Vagina (tissue), 2 donors: ENCODE results near the gene PRKAG2. TPM values are rescaled to one million over a fixed set of nuclear protein-coding genes. Genes with fewer than 3 reads are reported as not detected.

Source experiments
- DNase-seq, 2 donors: peaks; one replicate each; pipeline ENCODE4 v3.0.0-alpha.2; 2017; ENCODE audit errors: extremely low spot score in 2 of 2
- H3K27ac ChIP-seq: fragments of 200-600 bp; sonication (generic); one replicate; pipeline ENCODE4 v1.5.1; 2019
- H3K27me3 ChIP-seq: fragments of 200-600 bp; sonication (generic); one replicate; pipeline ENCODE4 v1.5.1; 2019
- H3K36me3 ChIP-seq, 2 donors: fragments of 200-600 bp; sonication (generic); one replicate each; pipeline ENCODE4 v1.5.1; 2017 to 2019
- H3K4me1 ChIP-seq: fragments of 200-600 bp; sonication (generic); one replicate; pipeline ENCODE4 v1.5.1; 2019
- H3K4me3 ChIP-seq, 2 donors: fragments of 200-600 bp; sonication (generic); 1 replicate in 1 of 2; 2 replicates in 1 of 2; pipeline ENCODE4 v1.5.1; 2016 to 2019
- H3K9me3 ChIP-seq: fragments of 200-600 bp; sonication (generic); one replicate; pipeline ENCODE4 v1.5.1; 2019
- POLR2A ChIP-seq, 2 donors: fragments of 450-650 bp; IDR thresholded peaks; one replicate each; pipeline ENCODE4 v1.6.1; 2017; ENCODE audit warnings: antibody characterized with exemption in 2 of 2, mild to moderate bottlenecking in 2 of 2, moderate library complexity in 2 of 2
- POLR2AphosphoS5 ChIP-seq, 2 donors: sonication (generic); formaldehyde crosslinking; IDR thresholded peaks; one replicate each; pipeline ENCODE4 v1.9.0; 2017; ENCODE audit warnings: antibody characterized with exemption in 2 of 2, mild to moderate bottlenecking in 2 of 2, low read depth in 1 of 2; ENCODE audit not compliant: insufficient read depth in 1 of 2
- intact Hi-C: fragments of 100-400 bp; cut with DNase I; formaldehyde crosslinking; loops from one replicate; pipeline ENCODE4 v1.15.1; 2023
- total RNA-seq: library from RNA; depleted of rRNA; stranded (reverse); fragments of >200 nt; gene quantifications from one replicate; pipeline ENCODE4 v1.2.3, GENCODE V29; 2016
- TF ChIP-seq, protein P1 (sequence below), 3 experiments: fragments of 450-650 bp in 2 of 3; fragments of 200-600 bp in 1 of 3; sonication (generic) in 1 of 3; IDR thresholded peaks; one replicate each; pipeline ENCODE4 v1.5.1; 2017 to 2019; ENCODE audit warnings: antibody characterized with exemption in 3 of 3, mild to moderate bottlenecking in 2 of 3, moderate library complexity in 2 of 3

PRKAG2 gene
- total RNA-seq, 1 donor from 2014 or later = 25.0 TPM

DNA sequence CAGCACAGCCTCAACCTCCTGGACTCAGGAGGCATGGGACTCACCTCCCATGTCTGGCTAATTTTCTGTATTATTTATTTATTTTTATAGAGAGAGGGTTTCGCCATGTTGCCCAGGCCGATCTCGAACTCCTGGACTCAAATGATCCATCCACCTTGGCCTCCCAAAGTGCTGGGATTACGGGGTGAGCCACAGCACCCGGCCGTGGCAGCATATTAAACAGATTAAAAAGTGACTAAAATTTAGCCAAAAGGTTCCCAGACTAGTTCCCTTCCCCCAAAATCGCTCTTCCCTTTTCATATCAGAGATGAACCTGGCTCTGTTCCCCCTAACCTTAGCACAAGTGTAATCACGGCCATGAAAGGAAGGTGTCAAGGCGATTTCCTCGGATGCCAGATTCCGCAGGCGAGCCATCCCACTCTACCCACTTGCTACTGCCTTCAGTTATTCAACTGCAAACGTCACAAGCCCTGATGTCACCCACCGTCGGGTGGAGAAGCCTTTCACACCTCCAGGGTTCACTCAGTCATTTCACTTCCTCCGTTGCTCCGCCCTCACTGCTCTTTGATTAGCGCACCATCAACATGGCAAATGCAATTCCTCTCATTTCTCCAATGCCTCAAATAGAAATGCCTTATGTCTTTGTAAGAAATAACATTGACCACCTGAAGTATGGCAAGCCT lies 252.5 kb downstream of the PRKAG2 start:
- H3K4me1 ChIP-seq = peaks cover 28% of the 10 kb centered on the region
- no peaks in the 10 kb centered on the region for H3K9me3 ChIP-seq
- H3K27me3 ChIP-seq = no peaks in the 10 kb centered on the region
- no peak overlapping the region for H3K4me3 ChIP-seq
- H3K36me3 ChIP-seq = no peaks in the 10 kb centered on the region
- intact Hi-C loops = loop anchor here (10.0 kb wide), 1 partner anchor 160 kb away; no protein-coding TSS in a partner anchor
- TF ChIP-seq, protein P1, sequence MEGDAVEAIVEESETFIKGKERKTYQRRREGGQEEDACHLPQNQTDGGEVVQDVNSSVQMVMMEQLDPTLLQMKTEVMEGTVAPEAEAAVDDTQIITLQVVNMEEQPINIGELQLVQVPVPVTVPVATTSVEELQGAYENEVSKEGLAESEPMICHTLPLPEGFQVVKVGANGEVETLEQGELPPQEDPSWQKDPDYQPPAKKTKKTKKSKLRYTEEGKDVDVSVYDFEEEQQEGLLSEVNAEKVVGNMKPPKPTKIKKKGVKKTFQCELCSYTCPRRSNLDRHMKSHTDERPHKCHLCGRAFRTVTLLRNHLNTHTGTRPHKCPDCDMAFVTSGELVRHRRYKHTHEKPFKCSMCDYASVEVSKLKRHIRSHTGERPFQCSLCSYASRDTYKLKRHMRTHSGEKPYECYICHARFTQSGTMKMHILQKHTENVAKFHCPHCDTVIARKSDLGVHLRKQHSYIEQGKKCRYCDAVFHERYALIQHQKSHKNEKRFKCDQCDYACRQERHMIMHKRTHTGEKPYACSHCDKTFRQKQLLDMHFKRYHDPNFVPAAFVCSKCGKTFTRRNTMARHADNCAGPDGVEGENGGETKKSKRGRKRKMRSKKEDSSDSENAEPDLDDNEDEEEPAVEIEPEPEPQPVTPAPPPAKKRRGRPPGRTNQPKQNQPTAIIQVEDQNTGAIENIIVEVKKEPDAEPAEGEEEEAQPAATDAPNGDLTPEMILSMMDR (IDR thresholded peaks at IDR 0.05) = no peak
- TF ChIP-seq POLR2AphosphoS5 (IDR thresholded peaks at IDR 0.05; ENCODE audit: insufficient read depth in 1 of 2, low read depth in 1 of 2) (no peak), POLR2A (IDR thresholded peaks at IDR 0.05) (no peak)
- H3K27ac ChIP-seq = no peak overlapping the region
- DNase-seq = no peak

DNA sequence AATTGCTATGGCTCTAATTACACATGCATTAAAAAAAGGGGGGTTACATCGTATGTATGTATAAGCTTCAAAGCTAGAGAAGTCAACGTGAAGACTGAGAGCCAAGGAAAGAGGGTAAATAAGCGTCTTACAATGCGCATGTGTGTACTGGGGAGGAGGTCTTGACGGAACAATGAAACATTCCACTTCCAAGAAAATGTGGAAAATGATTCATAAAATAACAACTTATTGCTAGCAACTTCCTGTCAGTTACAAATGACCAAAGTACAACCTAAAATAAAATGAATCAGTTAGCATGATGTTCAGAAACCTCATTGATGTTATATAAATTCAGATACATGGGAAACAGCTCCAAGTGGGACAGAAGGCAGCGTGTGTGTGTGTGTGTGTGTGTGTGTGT lies 253.1 kb downstream of the PRKAG2 start:
- no peak overlapping the region for H3K27ac ChIP-seq
- no peak overlapping the region for H3K4me3 ChIP-seq
- H3K9me3 ChIP-seq = no peaks in the 10 kb centered on the region
- H3K4me1 ChIP-seq = peaks cover 22% of the 10 kb centered on the region
- intact Hi-C loops = loop anchor here (10.0 kb wide), 1 partner anchor 159 kb away; no protein-coding TSS in a partner anchor
- H3K27me3 ChIP-seq = no peaks in the 10 kb centered on the region
- TF ChIP-seq POLR2A (IDR thresholded peaks at IDR 0.05) = no peak
- TF ChIP-seq, protein P1 (IDR thresholded peaks at IDR 0.05) = no peak
- TF ChIP-seq POLR2AphosphoS5 (IDR thresholded peaks at IDR 0.05; ENCODE audit: insufficient read depth in 1 of 2, low read depth in 1 of 2) = no peak
- DNase-seq = no peak
- no peaks in the 10 kb centered on the region for H3K36me3 ChIP-seq

DNA sequence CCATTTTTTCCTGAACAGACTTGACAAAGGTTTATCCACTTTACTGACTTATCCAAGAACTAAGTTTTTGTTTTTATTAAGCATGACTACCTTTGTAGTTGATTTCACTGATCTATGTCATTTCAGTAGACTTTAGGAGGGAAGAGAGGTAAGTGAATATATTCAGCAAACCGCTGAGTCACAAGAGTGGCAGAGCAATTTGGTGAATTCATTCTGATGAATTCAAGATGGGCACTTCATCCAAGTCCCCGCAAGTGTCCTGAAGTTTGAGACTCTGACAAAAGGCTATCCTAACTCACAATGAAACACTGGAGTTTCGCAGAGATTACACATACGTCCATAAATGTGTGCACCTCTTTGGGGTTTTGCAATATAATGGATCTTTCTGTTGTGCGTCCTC lies 255.0 kb downstream of the PRKAG2 start:
- peak in 1 of 2 donors; percentile 10 for DNase-seq
- Histone ChIP-seq H3K4me1 (peaks cover 9% of the 10 kb centered on the region), H3K36me3 (no peaks in the 10 kb centered on the region), H3K27ac (no peak overlapping the region), H3K4me3 (no peak overlapping the region), H3K27me3 (no peaks in the 10 kb centered on the region), H3K9me3 (no peaks in the 10 kb centered on the region)
- no peak for TF ChIP-seq POLR2AphosphoS5 (IDR thresholded peaks at IDR 0.05; ENCODE audit: insufficient read depth in 1 of 2, low read depth in 1 of 2)
- no peak for TF ChIP-seq POLR2A (IDR thresholded peaks at IDR 0.05)
- TF ChIP-seq, protein P1 (IDR thresholded peaks at IDR 0.05) = no peak
- intact Hi-C loops = loop anchor here (10.0 kb wide), 1 partner anchor 157 kb away; no protein-coding TSS in a partner anchor

DNA sequence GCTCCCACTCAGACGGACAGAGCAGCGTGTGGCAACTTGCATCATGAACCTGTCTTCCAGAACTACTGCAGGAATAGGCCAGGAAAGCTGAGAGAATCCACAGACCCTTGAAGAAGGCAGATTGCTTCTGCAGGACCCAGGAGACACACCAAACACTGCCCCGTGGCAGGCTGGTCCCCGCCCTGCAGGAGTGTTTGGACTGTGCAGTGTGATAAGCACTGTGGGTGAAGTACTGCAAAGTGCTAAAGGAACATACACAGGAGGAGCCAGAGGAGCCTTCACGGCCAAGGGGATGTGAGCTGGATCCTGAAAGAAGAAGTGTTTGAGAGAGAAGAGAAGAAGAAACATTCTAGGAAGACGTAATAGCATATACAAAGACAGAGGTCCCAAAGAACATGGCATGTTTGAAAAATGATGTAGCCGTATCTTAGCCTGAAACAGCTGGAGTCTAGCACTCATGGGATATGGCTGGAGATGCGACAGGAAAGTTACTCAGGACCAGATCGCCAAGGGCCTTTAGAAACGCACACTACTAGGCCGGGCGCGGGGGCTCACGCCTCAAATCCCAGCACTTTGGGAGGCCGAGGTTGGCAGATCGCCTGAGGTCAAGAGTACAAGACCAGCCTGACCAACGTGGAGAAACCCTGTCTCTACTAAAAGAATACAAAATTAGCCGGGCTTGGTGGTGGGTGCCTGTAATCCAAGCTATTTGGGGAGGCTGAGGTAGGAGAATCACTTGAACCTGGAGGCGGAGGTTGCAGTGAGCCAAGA lies 260.3 kb downstream of the PRKAG2 start:
- Histone ChIP-seq H3K9me3 (no peaks in the 10 kb centered on the region), H3K27me3 (no peaks in the 10 kb centered on the region), H3K36me3 (no peaks in the 10 kb centered on the region), H3K4me3 (no peak overlapping the region), H3K4me1 (no peaks in the 10 kb centered on the region), H3K27ac (no peak overlapping the region)
- intact Hi-C loops = no loop called here
- TF ChIP-seq POLR2AphosphoS5 (IDR thresholded peaks at IDR 0.05; ENCODE audit: insufficient read depth in 1 of 2, low read depth in 1 of 2) (no peak), POLR2A (IDR thresholded peaks at IDR 0.05) (no peak)
- TF ChIP-seq, protein P1 (IDR thresholded peaks at IDR 0.05) = no peak
- DNase-seq = no peak
